ENCODE results near the gene GAL3ST1.
"Not testable (repeated sequence)": the region's sequence is repeated elsewhere in the genome, so short reads cannot be mapped to it uniquely, and the experiment has no call there.

GAL3ST1 gene, protein sequence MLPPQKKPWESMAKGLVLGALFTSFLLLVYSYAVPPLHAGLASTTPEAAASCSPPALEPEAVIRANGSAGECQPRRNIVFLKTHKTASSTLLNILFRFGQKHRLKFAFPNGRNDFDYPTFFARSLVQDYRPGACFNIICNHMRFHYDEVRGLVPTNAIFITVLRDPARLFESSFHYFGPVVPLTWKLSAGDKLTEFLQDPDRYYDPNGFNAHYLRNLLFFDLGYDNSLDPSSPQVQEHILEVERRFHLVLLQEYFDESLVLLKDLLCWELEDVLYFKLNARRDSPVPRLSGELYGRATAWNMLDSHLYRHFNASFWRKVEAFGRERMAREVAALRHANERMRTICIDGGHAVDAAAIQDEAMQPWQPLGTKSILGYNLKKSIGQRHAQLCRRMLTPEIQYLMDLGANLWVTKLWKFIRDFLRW

DNA sequence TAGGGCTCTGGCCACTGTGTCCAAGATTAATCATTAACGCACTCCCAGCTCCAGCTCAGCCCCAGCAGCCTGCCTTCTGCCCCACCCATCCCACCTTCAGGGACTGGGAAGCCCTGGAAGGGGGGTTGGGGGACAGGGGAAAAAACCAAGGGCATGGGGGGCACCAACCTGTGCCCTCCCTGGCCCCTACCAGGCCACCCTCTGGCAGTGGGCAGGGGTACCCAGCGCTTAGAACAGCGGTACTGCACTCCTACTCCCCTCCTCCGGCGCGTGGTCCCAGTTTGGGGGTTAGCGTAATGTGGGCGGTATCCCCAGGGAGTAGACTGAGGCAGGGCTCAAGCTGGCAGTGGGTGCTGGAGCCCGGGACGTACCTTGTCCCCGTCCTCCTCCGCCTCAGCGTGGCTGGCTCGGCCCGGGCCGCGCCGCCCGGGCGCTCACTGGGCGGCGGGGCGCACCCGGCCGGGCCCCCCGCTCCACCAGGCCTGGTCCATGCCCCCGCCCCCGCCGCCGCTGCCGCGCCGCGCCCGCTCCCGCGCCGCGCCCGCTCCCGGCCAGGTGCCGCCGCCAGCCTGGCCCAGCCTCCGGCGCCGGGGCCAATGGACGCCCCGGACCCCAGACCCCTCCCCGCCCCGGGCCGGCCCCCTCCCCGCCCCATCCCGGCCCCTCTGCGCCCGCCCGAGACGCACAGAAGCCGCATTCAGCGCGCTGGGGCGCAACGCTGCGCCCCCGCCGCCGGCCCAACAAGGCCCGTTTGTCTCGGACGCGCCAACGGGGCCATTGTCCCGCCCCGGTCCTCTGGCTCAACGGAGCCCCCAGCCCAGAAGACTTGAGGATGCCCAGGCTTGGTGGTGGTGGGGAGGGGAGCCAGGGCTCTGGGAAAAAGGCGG is at the start of gene GAL3ST1:
Gene GAL3ST1, minus strand, starts transcription at position 571 of the 887 bp plus-strand sequence. CDS start 17,273 bp downstream, outside the sequence.
- DNase-seq, result no peak

DNA sequence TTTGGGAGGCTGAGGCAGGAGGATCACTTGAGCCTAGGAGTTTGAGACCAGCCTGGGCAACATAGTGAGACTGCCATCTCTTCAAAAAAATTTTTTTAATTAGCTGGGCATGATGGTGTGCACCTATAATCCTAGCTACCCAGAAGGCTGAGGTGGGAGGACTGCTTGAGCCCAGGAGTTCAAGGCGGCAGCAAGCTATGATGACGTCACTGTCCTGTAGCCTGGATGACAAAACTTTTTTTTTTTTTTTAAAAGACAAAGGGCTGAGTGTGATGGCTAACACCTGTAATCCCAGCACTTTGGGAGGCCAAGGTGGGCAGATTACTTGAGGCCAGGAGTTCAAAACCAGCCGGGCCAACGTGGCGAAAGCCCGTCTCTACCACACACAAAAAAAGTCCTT is 45.4 kb upstream of the GAL3ST1 start:
- not testable (repeated sequence) for DNase-seq

DNA sequence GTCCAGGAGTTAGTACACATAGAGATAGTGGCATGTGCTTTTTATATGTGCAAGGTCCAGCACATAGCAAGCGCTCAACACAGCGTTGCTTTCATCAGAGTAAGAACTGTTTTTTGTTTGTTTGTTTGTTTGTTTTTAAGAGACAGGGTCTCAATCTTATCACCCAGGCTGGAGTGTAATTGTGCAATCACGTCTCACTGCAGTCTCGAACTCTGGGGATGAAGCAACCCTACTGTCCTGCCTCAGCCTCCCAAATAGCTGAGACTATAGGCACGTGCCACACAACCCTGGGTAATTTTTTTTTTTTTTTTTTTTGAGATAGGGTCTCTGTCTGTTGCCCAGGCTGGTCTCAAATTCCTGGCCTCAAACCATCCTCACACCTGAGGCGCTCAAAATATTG is 43.4 kb upstream of the GAL3ST1 start:
- no peak for DNase-seq

DNA sequence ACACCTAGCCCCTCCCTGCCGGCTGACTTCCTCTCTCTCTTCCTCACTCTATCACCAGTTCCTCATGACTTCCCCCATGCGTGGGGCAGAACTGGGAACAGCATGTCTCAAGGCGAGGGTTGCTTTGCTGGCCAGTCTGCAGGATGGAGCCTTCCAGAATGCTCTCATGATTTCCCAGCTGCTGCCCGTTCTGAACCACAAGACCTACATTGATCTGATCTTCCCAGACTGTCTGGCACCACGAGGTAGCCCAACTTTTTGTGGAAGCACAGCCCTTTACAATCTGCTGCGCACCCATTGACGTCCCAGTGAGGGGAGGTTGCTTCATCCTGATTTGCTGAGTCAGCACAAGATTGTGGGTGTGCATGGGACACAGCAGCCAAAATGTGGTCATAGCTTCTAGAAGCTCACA is 41.1 kb upstream of the GAL3ST1 start:
- DNase-seq, result no peak

DNA sequence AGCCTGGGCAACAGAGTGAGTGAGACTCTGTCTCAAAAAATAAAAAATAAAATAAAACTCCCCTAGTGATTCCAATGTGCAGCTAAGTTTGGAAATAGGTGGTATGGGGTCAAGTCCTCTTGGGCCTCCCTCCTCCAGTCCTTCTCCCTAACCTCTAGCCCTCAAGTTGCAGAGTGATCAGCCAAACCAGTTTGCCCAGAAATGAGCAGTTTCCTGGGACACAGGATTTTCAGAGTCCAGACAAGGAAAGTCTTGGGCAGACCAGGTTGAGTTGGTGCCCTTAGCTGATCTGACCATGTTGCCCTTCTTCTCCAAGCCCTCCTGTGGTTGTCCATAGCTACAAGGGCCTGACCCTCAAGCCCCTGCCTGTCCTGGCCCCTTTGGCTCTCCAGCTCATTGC is 40.4 kb upstream of the GAL3ST1 start:
- no peak for DNase-seq

DNA sequence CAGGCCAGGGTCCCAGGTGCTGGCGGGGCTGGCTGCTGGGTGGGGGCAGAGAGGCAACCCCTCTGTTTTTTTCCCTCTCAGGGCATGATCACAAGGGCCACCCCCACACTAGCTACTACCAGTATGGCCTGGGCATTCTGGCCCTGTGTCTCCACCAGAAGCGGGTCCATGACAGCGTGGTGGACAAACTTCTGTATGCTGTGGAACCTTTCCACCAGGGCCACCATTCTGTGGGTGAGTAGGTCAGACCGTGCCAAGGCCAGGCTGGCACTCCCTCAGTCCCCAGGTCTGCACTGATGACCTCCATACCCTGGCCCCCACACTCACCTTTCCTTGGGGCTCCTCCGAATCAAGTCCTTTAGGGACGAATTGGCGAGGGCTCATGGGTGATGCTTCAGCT is 39.8 kb upstream of the GAL3ST1 start:
- DNase-seq, result no peak

DNA sequence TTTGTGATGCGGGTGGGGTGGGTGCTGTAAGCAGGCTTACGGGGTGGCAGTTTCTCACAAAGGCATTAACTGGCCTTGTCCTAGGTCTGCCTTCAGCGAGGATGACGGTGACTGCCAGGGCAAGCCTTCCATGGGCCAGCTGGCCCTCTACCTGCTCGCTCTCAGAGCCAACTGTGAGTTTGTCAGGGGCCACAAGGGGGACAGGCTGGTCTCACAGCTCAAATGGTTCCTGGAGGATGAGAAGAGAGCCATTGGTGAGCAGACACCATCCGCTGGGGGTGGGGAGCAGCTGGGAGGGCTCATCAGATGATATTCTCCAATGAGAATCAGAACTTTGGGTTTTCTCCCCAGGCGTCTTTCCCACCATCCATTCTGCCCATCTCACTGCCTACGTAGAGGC is 38.3 kb upstream of the GAL3ST1 start:
- DNase-seq, result no peak

DNA sequence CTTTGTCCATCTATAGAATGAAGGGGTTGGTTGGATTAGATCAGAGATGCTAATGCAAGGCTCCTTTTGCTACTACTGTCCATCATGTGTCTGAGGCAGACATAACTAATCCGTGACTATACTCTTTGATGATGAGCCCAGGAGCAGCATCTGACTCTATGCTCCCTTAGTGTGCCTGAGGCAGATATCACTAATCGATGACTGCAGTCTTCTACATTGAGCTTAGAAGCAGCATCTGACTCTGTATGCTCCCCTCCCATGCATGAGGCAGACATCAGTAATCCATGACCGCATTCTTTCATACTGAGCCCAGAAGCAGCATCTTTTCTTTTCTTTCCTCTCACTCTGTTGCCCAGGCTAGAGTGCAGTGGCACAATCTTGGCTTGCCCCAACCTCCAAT is 36.7 kb upstream of the GAL3ST1 start:
- no peak for DNase-seq

DNA sequence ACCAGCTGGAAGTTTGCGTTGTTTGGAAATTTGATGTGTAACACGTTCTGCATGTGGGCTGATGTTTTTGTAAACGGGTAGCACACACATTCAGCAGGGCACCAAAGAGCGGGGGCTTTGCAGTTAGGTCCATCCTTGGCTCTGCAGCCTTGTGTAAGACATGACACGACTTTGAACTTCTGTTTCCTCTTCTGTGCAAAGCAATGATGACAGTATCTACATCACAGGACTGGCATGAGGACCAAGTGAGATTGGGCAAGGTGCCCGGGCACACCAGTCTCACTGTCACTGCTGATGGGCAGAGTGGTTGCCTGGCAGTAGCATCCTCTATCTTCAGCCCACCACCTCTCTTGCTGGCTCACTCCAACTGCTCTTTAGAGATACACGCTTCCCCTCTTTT is 35.8 kb upstream of the GAL3ST1 start:
- no peak for DNase-seq

DNA sequence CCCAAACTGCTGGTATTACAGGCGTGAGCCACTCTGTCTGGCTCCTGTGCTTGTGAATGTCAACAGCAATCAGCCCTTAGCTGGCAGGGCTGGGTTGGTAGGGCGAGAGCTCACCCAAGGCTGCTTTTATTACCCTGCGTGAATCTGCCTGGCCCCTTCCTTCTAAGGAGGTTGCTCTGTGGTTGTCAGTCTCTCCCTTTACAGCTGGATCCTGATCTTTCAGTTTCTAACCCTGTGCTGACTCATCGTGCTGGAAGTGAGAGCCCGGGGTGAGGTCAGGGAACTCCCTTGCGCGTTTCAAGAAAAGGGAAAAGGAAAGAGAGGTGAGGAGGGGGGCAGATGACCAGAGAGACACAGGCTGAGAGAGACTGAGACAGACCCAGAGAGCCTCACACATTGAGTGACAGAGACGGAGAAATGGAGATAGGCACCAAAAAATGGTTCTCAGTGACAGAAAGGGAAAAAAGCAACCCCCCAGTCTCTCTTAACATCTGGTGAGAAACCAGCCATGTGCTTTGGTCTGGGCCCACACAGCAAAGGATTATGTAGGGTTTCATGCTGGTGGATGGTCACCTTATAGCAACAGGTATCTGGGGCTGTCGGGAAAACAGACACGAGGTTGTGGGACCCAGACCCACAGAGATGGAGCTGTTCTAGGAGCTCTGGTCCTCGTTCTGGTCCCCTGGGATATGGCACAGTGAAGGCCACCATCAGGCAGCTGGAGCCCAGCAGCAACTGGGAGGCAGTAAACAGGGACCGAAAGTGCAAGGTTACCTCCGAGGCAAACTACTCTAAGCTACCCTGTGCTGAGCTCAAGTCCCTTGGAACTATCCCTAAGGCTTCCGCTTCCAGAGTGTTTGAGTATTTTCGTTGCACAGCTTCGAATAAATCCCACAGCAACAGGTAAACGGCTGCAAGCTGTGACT is 35.1 kb upstream of the GAL3ST1 start:
- peak; percentile 64 for DNase-seq

DNA sequence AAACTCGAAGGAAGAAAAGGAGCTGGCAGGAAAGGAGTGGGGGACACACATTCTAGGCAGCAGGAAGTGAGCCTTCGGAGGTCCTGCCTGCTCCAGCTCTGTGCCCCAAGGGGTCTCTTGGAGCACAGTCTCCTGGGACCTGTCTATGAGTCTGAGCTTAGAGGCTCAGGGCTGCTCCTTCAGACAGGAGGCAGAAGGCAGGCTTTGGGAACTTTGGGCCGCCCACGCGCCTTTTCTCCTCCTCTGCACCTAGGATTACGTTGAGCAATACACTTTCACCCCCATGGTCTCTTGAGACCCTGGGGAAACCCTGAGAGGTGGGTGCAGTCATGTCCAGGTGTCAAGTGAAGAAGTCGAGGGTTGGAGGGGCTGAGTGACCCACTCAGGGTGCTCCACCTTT is 33.5 kb upstream of the GAL3ST1 start:
- DNase-seq, result no peak

DNA sequence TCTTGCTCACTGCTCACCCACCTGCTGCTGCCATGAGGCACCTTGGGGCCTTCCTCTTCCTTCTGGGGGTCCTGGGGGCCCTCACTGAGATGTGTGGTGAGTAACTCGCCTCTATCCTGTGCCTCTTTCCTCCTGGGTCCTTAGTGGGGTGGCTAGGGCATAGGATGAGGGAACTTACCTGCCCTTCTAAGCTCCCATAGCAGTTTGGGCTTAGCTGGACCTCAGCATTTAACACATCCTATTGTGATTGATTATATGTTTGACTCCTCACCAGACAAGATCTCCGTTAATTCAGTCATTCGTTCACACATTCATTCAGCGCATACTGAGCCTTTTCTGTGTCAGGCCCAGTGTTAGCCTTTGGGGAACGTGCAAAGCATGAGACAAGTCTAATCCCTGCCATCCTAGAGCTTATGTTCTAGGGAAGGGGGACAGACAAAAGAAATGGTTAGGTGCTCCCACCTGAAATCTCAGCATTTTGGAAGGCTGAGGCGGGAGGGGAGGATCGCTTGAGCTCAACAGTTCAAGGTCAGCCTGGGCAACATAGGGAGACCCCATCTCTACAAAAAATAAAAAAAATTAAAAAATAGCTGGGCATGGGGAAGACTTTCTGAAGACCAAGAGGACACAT is 33.0 kb upstream of the GAL3ST1 start:
- DNase-seq, result no peak

DNA sequence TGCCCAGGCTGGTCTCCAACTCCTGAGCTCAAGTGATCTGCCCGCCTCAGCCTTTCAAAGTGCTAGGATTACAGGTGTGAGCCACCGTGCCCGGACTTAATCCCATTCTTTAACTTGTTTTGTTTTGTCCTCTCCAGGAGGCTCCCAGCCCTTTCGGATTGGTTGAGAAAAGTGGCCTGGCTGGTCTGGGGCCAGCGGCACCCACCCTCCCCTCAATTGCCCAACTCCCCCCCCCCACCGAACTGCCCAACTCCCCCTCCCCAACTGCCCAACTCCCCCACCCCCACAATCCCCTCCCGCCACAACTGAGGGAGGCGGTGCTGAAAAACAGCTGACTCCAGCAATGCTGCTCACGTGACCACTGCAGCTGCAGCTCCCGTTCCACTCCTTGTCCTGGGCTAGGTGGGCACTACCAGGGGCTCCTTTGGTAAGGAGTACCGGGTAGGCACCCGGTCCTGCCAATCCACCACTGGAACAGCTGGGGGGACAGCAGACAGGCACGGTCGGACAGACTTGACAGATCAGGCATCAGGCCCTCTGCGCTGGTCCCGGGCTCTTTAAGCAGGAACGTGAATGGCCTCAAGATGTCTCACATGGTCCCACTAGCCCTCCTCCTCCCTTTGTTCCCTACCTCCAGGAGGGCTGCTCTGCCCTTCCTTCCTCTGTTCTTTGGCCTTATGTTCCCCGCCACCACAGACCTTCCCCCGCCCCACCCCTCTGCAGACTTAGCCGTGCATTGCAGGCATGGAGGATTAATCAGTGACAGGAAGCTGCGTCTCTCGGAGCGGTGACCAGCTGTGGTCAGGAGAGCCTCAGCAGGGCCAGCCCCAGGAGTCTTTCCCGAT is 32.2 kb upstream of the GAL3ST1 start, which contains the start of gene TCN2:
Gene TCN2, plus strand, starts transcription at position 720 of the 845 bp plus-strand sequence. CDS start 158 bp downstream, outside the sequence.
- peak; percentile 58 for DNase-seq

DNA sequence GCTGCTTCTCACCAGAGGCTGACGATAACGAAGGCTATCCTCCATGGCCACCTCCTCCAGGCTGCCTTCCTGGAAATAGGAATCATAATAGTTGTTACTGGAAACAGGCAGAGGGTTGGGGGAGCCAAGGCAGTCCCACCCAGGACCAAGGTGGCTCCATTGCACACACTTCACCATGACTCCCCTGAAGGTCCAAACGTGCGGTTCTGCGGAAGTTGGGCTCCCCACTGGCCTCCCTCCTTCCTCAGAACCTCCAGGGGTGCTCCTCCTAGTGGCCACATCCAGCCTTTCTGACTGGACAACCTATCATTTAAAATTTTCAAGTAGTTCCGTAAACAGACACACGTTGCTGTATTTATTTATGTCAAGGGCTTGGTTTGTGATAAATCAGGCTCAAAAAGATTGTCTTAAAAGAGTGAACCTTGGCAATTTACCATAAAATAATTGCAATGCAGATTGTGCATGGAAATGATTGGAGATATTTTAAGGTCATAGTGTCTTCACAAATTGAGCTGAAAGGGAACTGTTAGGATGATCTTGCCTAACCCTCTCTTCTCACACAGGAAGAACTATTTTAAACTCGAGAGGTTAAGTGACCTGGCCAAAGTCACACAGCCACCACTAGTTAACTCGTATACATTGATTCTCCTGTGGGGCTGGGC is 31.1 kb upstream of the GAL3ST1 start:
- peak; percentile 28 for DNase-seq

DNA sequence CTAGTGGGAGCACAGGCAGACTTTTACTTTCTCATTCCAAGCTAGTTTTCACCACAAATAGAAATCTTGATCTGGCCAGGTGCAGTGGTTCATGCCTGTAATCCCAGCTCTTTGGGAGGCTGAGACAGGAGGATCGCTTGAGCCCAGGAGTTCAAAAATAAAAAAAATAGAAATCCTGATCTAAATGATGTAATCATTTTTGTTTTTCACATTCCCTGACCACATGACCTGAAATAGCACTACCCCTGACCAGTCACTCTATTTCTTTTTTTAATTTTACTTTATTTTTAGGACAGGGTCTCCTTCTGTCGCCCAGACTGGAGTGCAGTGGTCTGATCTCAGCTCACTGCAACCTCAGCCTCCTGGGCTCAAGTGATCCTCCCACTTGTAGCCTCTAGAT is 30.3 kb upstream of the GAL3ST1 start:
- no peak for DNase-seq

DNA sequence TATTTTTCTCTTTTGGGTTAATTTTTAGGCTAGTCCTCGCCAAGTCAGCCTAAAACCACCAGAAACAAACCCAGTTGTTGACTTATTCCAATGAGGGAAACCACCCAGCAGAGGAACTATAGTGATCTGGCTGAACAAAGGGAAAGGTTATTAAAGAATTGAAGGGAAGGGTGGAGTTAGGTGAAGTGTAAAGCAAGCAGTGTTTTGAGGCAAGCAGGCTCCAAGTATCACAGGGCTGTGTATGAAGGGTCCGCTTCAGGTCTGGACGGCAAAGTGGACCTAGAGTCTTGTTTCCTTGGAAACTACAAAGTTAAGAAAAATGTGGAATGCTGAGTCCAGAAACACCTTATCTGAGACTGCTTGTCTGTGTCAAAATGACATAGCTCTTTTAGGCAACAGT is 29.3 kb upstream of the GAL3ST1 start:
- DNase-seq, result no peak

DNA sequence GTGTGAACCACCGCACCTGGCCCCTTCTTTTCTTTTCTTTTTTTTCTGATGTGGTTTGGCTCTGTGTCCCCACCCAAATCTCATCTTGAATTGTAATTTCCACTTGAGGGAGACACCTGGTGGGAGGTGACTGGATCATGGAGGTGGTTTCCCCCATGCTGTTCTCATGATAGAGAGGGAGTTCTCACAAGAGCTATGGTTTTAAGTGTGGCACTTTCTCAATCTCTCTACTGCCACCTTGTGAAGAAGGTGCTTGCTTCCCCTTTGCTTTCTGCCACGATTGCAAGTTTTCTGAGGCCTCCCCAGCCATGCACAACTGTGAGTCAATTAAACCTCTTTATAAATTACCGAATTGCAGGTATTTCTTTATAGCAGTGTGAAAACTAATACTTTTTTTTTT is 27.6 kb upstream of the GAL3ST1 start:
- DNase-seq, result peak; percentile 17

DNA sequence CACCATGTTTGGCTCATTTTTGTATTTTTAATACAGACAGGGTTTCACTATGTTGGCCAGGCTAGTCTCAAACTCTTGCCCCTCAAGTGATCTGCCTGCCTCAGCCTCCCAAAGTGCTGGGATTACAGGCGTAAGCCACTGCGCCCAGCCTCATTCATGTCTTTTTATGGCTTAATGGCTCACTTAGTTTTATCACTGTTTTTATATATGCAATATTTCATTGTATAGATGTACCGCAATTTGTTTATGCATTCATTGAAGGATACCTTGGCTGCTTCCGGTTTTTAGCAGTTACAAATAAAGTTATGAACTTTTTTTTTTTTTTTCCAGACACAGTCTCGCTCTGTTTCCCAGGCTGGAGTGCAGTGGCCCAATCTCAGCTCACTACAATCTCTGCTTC is 27.0 kb upstream of the GAL3ST1 start:
- no peak for DNase-seq

DNA sequence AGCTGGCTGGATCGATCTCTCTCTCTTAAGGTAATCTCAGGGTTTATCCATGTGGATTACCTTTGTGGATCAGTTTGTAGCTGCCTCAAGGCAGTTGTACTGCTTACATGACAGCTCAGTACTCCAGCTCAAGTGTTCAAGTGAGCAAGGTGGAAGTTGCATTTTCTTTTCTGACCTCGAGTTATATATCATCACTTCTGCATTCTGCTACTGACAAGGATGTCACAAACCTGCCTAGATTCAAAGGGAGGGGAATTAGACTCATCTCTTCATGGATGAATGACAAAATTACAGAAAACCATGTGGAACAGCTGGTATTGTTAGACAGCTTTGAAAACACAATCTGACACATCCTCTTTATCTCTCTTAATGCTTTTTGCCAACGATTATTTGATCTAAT is 26.5 kb upstream of the GAL3ST1 start:
- no peak for DNase-seq

DNA sequence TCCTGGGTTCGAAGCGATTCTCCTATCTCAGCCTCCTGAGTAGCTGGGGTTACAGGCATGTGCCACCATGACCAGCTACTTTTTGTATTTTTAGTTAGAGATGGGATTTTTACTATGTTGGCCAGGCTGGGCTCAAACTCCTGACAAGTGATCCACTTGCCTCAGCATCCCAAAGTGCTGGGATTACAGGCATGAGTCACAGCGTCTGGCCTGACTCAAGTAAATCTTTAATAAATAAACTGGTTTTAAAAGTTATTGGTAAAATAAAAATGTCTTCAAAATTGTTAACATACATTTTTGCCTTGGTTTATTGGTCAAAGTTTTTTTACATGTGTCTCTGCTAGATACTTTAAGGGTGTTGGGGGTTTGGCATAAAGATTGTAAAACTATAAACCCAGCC is 24.5 kb upstream of the GAL3ST1 start:
- no peak for DNase-seq

DNA sequence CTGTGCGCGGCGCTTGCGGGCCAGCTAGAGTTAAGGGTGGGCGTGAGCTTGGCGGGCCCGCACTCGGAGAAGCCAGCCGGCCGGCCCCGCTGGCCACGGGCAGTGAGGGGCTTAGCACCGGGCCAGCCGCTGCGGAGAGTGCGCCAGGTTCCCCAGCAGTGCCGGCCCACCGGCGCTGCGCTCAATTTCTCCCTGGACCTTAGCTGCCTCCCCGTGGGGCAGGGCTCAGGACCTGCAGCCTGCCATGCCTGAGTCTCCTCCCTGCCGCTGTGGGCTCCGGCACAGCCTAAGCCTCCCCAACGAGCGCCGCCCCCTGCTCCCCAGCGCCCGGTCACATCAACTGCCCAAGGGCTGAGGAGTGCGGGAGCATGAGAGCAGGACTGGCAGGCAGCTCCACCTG is 22.4 kb upstream of the GAL3ST1 start:
- no peak for DNase-seq

All from fibroblast of skin of right quadriceps (primary cell).